ENCODE results near the gene DNASE2.

Gene DNASE2

DNA sequence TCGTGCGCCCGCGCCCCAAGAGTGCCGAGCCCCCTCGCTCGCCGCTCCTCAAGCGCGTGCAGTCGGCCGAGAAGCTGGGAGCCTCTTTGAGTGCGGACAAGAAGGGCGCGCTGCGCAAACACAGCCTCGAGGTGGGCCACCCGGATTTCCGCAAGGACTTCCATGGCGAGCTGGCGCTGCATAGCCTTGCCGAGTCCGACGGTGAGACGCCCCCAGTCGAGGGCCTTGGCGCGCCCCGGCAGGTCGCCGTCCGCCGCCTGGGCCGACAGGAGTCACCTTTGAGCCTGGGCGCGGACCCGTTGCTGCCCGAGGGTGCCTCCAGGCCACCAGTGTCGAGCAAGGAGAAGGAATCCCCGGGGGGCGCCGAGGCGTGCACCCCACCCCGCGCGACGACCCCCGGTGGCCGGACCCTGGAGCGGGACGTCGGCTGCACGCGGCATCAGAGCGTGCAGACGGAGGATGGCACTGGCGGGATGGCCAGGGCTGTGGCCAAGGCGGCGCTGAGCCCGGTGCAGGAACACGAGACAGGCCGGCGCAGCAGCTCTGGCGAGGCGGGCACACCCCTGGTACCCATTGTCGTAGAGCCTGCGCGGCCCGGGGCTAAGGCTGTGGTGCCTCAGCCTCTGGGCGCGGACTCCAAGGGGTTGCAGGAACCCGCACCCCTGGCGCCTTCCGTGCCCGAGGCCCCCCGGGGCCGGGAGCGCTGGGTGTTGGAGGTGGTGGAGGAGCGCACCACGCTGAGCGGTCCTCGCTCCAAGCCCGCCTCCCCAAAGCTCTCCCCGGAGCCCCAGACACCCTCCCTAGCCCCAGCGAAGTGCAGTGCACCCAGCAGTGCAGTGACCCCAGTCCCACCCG, 7.1 kb downstream of the DNASE2 start:
- no peak overlapping the region for H3K4me3 Mint-ChIP-seq
- DNase-seq (no peak), ATAC-seq (peak; percentile 34)
- no peaks in the 10 kb centered on the region for H3K27me3 Mint-ChIP-seq
- H3K4me1 Mint-ChIP-seq, result peaks cover 9% of the 10 kb centered on the region
- H3K27ac Mint-ChIP-seq, result peak overlapping the region in 1 of 2 donors; percentile 59
- H3K9me3 Mint-ChIP-seq, result peaks cover 0 to 3% of the 10 kb centered on the region in 2 donors

DNA sequence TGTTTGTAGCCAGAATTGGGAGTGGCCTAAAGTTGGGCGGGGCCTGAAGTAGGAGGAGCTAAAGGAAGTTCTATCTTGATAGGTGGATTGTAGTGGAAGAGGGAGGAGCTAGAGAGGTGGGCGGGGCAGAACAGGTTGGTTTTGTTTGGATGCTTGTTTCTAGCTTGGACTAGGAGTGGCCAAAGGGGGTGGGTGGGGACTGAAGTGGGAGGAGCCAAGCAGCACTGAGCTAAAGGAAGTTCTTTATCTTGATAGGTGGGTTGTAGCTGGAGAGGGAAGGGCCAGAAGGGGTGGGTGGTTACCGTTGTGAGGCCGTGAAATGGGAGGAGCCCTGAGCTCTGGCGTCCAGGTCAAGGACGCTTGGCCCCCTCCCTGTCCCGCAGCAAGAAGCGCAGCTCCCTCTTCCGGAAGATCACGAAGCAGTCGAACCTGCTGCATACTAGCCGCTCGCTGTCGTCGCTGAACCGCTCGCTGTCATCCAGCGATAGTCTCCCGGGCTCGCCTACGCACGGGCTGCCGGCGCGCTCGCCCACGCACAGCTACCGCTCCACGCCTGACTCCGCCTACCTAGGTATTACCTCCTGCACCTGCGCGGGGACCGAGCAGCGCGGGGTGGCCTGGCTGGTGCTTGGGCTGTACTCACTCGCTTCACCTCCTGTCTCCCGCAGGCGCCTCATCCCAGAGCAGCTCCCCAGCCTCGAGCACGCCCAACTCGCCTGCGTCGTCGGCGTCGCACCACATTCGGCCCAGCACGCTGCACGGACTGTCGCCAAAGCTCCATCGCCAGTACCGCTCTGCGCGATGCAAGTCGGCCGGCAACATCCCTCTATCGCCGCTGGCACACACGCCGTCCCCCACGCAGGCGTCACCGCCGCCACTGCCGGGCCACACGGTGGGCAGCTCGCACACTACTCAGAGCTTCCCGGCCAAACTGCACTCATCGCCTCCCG, 8.0 kb downstream of the DNASE2 start:
- no peaks in the 10 kb centered on the region for H3K27me3 Mint-ChIP-seq
- peak overlapping the region in 1 of 2 donors; percentile 59 for H3K27ac Mint-ChIP-seq
- peaks cover 0 to 3% of the 10 kb centered on the region in 2 donors for H3K9me3 Mint-ChIP-seq
- H3K4me3 Mint-ChIP-seq, result peak overlapping the region; percentile 27 to 71
- ATAC-seq (peak; percentile 72), DNase-seq (peak; percentile 57 to 66)
- peaks cover 10% of the 10 kb centered on the region for H3K4me1 Mint-ChIP-seq

DNA sequence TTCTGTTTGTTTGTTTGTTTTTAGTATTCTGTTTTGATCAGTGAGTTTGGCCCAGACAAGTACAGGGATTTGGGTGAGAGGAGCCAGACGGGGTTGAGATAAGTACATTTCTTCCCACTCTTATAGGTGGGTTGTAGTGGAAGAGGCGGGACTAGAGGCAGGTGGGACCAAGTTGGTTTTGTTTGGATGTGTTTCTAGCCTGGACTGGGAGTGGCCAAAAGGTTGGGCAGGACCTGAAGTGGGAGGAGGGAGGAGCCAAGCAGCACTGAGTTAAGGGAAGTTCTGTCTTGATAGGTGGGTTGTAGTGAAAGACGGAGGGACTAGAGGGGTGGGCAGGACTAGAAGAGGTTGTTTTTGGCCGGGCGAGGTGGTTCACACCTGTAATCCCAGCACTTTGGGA, 9.0 kb downstream of the DNASE2 start:
- DNase-seq, result no peak
- H3K27me3 Mint-ChIP-seq, result no peaks in the 10 kb centered on the region
- no peak overlapping the region for H3K27ac Mint-ChIP-seq
- no peak for ATAC-seq
- H3K9me3 Mint-ChIP-seq, result peaks cover 0 to 3% of the 10 kb centered on the region in 2 donors
- H3K4me3 Mint-ChIP-seq, result no peak overlapping the region
- peaks cover 15% of the 10 kb centered on the region for H3K4me1 Mint-ChIP-seq

DNA sequence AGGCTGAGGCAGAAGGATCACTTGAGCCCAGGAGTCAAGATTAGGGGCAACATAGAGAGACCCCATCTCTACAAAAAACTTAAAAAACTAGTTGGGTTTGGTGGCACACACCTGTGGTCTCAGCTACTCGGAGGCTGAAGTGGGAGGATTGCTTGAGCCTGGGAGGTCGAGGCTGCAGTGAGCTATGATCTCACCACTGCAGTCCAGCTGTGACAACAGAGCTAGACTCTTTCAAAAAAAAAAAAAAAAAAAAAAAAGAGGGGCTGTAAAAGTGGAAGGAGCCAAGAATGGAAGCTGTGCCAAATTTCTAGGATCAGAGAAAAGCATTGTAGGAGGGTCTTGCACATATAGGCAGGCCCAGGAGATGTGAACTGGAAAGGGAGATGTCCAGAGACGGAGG, 9.6 kb downstream of the DNASE2 start:
- DNase-seq, result no peak
- peaks cover 21% of the 10 kb centered on the region for H3K4me1 Mint-ChIP-seq
- H3K27ac Mint-ChIP-seq, result no peak overlapping the region
- no peaks in the 10 kb centered on the region for H3K27me3 Mint-ChIP-seq
- no peak for ATAC-seq
- no peak overlapping the region for H3K4me3 Mint-ChIP-seq
- peaks cover 0 to 3% of the 10 kb centered on the region in 2 donors for H3K9me3 Mint-ChIP-seq

DNA sequence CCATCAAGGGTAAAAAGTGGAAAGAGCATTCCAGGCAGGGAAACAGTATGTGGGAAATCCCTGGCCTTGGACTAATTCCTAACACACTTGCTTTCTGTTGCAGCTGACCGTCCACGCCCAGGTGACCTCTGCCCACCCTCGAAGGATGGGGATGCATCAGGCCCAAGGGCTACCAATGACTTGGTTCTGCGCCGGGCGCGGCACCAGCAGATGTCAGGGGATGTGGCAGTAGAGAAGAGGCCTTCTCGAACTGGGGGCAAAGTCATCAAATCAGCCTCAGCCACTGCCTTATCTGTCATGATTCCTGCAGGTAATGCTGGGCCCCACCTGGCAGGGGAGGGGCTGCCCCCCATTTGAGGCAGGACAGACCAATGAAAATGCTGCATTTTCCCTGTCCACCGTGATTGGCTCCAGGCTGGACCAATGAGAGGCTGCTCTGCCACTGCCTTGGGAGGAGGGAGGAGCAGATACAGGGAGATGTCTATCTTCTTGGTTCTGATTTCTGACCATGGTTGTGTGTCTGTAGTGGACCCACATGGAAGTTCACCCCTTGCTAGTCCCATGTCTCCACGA, 12.6 kb downstream of the DNASE2 start:
- peaks cover 0 to 3% of the 10 kb centered on the region in 2 donors for H3K9me3 Mint-ChIP-seq
- no peak overlapping the region for H3K27ac Mint-ChIP-seq
- ATAC-seq, result no peak
- H3K4me1 Mint-ChIP-seq, result peaks cover 27% of the 10 kb centered on the region
- peaks cover 12% of the 10 kb centered on the region for H3K27me3 Mint-ChIP-seq
- DNase-seq, result peak in 1 of 2 donors; percentile 36
- peak overlapping the region in 1 of 2 donors; percentile 18 for H3K4me3 Mint-ChIP-seq

DNA sequence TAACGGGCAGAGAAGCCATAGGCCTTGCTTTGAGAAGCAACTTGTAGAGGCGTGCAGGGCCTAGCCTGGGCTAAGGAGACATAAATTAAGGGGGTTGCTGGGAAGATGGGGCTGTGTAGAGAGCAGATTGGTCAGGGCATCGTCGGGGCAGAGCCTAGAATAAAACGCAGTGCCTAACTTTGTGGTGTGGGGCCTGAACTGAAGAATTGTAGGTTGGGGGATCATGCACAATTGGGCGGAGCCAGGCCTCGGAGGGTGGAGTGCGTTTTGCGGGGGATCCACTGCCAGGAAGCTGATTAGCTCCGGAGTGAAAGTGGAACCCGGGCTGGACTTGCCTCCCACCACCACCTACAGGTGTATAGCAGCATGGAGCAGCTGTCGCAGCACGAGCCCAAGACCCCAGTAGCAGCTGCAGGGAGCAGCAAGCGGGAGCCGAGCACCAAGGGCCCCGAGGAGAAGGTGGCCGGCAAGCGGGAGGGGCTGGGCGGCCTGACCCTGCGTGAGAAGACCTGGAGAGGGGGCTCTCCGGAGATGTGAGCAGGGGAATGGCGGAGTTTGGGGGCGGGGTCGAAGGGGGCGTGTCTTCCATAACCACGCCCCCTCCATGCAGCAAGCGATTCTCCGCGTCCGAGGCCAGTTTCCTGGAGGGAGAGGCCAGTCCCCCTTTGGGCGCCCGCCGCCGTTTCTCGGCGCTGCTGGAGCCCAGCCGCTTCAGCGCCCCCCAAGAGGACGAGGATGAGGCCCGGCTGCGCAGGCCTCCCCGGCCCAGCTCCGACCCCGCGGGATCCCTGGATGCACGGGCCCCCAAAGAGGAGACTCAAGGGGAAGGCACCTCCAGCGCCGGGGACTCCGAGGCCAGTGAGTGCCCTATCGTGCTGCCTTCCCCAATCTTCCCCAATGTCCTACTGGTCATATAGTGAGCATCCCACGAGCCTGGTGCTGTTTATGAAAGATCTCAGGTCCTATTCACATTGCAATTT, 13.8 kb downstream of the DNASE2 start:
- H3K27ac Mint-ChIP-seq, result peak overlapping the region; percentile 24 to 45
- peak; percentile 84 to 86 for DNase-seq

DNA sequence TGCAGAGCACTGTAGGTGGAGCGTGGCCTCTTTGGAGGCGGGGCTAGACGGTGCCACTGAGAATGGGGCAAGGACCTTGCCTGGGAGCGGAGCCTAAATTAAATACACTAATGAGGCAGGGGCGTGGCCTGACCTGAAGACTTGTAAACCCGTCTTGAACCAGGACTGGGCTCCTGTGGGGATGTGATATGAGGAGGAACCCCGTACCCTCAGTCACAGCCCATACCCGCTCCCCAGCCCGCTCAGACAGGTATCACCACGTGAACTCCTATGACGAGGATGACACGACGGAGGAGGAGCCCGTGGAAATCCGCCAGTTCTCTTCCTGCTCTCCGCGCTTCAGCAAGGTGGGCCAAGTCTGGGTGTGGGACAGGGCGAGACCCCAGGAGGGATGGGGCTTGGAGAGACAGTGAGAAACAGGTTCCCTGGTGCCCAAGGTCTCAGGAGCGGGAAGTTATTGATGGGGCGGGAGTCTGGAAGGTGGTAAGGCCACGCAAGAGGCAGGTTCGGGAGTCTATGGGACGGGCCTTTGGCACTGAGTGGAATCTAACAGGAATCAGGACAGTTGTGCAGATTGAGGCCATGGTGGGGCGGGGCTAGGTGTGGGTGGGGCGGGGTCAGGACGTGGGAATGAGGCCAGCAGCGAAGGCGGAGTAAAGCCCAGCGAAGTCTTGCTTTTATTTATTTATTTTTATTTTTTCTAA, 14.7 kb downstream of the DNASE2 start:
- H3K27me3 Mint-ChIP-seq, result peaks cover 12% of the 10 kb centered on the region
- peak overlapping the region in 1 of 2 donors; percentile 80 for H3K27ac Mint-ChIP-seq
- DNase-seq, result no peak
- peaks cover 27% of the 10 kb centered on the region for H3K4me1 Mint-ChIP-seq
- ATAC-seq, result no peak
- peak overlapping the region; percentile 80 to 90 for H3K4me3 Mint-ChIP-seq
- H3K9me3 Mint-ChIP-seq, result no peaks in the 10 kb centered on the region

More for the DNA sequence above, 13.8 kb downstream of the DNASE2 start:
- peak overlapping the region; percentile 80 to 90 for H3K4me3 Mint-ChIP-seq
- peaks cover 27% of the 10 kb centered on the region for H3K4me1 Mint-ChIP-seq
- H3K27me3 Mint-ChIP-seq, result peaks cover 12% of the 10 kb centered on the region
- peak; percentile 88 for ATAC-seq
- H3K9me3 Mint-ChIP-seq, result peaks cover 0 to 3% of the 10 kb centered on the region in 2 donors

DNA sequence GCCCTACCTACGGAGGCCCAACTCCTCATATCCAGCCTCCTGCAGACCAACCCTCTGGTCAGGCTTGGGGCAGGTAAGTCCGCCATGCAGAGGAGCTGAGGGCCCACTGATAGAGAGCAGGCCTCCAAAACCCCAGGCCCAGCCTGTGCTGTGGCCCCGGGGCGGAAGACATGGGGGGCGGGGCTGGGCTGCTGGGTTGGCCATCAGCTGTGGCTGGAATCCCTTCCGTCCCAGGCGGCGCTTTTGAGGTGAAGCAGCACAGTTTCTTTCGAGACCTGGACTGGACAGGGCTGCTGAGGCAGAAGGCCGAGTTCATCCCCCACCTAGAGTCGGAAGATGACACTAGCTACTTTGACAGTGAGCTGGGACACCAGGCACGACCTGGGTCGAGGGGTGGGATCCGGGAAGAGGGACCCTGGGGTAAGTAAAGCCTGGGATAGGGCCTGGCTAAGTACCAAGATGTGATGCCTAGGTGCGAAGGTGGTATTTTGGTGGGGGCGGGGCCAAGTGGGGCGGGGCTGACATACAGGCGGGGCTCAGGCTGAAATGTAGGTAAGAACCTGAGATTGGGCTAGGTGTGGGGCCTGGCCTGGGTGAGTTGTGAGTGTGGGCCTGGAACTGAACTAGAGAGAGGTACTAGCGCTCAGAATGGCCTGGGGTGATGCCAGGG, 15.4 kb downstream of the DNASE2 start:
- H3K4me3 Mint-ChIP-seq, result peak overlapping the region; percentile 67 to 69
- H3K4me1 Mint-ChIP-seq, result peaks cover 27% of the 10 kb centered on the region
- DNase-seq (no peak), ATAC-seq (no peak)
- H3K9me3 Mint-ChIP-seq, result no peaks in the 10 kb centered on the region
- H3K27ac Mint-ChIP-seq, result no peak overlapping the region
- peaks cover 12% of the 10 kb centered on the region for H3K27me3 Mint-ChIP-seq

DNA sequence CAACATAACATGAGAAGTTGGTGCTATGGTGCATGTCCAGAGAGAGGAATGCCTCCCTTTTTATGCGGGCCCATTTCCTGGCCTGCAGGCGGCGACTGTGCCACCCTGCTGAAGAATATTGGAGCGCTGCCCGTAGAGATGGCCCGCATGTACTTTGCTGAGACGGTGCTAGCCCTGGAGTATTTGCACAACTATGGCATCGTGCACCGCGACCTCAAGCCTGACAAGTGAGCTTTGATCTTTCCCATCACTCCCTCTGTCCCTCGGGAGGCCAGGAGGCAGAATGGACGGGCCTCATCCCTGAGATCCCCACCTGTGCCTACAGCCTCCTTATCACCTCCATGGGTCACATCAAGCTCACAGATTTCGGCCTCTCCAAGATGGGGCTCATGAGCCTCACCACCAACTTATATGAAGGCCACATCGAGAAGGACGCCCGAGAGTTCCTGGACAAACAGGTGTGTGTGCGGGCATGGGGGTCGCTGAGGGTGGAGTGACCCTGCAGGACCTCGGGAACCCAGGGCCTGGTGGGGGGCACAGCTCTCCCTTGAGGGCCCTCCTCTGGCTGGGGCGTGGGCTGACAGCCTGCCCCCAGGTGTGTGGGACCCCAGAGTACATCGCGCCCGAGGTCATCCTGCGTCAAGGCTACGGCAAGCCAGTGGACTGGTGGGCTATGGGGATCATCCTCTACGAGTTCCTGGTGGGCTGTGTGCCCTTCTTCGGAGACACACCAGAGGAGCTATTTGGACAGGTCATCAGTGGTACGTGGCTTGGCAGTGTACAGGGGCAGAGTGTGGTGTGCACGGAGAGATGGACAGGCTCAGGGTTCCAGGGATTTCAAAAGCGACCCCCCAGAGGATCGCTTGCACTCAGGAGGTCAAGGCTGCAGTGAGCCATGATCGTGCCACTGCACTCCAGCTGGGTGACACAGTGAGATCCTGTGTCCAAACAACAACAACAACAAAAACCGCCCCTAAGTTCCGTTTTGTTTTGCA, 16.2 kb downstream of the DNASE2 start:
- no peak for DNase-seq
- H3K27me3 Mint-ChIP-seq, result peaks cover 12% of the 10 kb centered on the region
- H3K4me3 Mint-ChIP-seq, result no peak overlapping the region
- peaks cover 27% of the 10 kb centered on the region for H3K4me1 Mint-ChIP-seq
- H3K9me3 Mint-ChIP-seq, result no peaks in the 10 kb centered on the region
- no peak overlapping the region for H3K27ac Mint-ChIP-seq
- no peak for ATAC-seq

DNA sequence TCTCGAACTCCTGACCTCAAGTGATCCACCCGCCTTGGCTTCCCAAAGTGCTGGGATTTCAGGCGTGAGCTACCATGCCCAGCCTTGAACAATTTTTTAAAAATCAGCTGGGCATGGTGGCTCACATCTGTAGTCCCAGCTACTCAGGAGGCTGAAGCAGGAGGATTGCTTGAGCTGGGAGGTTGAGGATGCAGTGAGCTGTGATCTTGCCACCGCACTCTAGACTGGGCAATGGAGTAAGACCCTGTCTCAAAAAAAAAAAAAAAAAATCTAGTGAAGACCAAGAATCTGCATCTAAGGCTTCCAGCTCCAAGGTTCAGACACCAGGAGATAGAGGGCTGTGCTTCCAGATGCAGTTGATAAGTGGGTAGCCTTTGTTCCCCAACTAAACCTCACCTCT, 17.1 kb downstream of the DNASE2 start:
- no peak for DNase-seq
- peaks cover 12% of the 10 kb centered on the region for H3K27me3 Mint-ChIP-seq
- H3K4me1 Mint-ChIP-seq, result peaks cover 27% of the 10 kb centered on the region
- no peaks in the 10 kb centered on the region for H3K9me3 Mint-ChIP-seq
- ATAC-seq, result no peak
- H3K4me3 Mint-ChIP-seq, result no peak overlapping the region
- no peak overlapping the region for H3K27ac Mint-ChIP-seq

DNA sequence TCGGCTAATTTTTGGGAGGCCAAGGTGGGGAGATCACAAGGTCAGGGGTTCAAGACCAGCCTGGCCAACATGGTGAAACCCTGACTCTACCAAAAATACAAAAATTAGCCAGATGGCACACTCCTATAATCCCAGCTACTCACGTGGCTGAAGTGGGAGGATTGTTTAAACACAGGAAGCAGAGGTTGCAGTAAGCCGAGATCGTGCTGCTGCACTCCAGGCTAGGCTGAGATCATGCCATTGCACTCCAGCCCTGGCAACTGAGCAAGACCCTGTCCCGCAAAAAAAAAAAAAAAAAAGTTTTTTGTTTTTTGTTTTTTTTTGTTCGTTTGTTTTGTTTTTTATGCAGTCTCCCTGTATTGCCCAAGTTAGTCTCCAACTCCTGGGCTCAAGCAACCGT, 21.7 kb downstream of the DNASE2 start:
- no peaks in the 10 kb centered on the region for H3K4me1 Mint-ChIP-seq
- no peak for DNase-seq
- H3K27me3 Mint-ChIP-seq, result peaks cover 5% of the 10 kb centered on the region
- H3K9me3 Mint-ChIP-seq, result no peaks in the 10 kb centered on the region
- no peak overlapping the region for H3K27ac Mint-ChIP-seq
- no peak for ATAC-seq
- H3K4me3 Mint-ChIP-seq, result no peak overlapping the region

DNA sequence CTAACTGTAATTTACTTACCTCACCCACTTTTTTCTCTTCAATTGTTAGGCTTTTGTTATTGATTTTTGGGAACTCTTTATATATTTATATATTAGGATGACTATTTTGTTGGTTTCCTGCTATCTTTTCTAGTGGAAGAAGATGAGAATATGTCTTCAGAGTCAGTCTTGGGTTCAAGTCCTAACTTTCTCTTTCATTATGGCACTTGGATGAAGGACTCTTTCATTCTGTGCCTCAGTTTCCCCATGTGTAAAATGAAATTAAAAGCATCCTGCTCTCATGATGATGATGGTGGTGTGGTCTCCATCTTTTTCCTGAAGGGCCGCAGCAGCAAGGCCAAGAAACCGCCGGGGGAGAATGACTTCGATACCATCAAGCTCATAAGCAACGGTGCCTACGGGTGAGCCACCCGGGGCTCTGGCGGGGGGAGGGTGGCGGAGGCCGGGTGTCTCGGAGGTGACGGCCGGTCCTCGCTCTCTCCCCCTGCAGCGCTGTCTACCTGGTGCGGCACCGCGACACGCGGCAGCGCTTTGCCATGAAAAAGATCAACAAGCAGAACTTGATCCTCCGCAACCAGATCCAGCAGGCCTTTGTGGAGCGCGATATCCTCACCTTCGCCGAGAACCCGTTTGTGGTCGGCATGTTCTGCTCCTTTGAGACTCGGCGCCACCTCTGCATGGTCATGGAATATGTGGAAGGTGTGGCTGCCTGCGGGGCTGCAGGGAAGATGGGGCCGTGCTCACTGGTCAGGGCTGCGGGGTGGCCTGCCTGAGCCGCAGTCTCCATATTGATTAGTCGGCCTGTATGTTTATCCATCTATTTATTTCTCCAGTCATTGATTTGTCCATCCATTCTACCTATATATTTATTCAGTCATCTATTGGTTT, 23.0 kb downstream of the DNASE2 start:
- ATAC-seq (no peak), DNase-seq (no peak)
- H3K4me3 Mint-ChIP-seq, result no peak overlapping the region
- no peaks in the 10 kb centered on the region for H3K4me1 Mint-ChIP-seq
- no peak overlapping the region for H3K27ac Mint-ChIP-seq
- no peaks in the 10 kb centered on the region for H3K27me3 Mint-ChIP-seq
- no peaks in the 10 kb centered on the region for H3K9me3 Mint-ChIP-seq

Measured in stimulated activated naive CD8-positive, alpha-beta T cell treated with anti-CD3 and anti-CD28 coated beads, Interleukin-15, amount 100 ng/mL, for 72 hours (primary cell).